GM13976 (cell line): ENCODE data around the gene PLA2G4A.

Source experiments
- DNase-seq: peaks from one replicate; pipeline ENCODE4 v3.0.0; 2012; ENCODE audit warnings: low spot score
- CTCF ChIP-seq: IDR thresholded peaks from 2 replicates; pipeline ENCODE4 v1.5.1; 2012; ENCODE audit warnings: borderline replicate concordance, mild to moderate bottlenecking; ENCODE audit not compliant: insufficient read depth; ENCODE audit errors: extremely low read depth, missing control alignments, control extremely low read depth
- in situ Hi-C: fragments of 300-500 bp; cut with MboI; formaldehyde crosslinking; loops from one replicate; pipeline ENCODE4 v1.12.0; 2022; ENCODE audit warnings: low sequenced_read_pairs, mixed read lengths, inconsistent platforms; ENCODE audit not compliant: unreplicated experiment

The PLA2G4A gene

GRCh38 chr1:186976700-186977099 is 148.0 kb downstream of the PLA2G4A start:
- in situ Hi-C loops: no loop called here
- no peak for TF ChIP-seq CTCF
- DNase-seq: no peak

GRCh38 chr1:186977266-186977957 is 148.7 kb downstream of the PLA2G4A start:
- no peak for TF ChIP-seq CTCF
- DNase-seq: no peak
- in situ Hi-C loops: no loop called here

GRCh38 chr1:186978596-186979556 is 150.1 kb downstream of the PLA2G4A start:
- no peak for DNase-seq
- no peak for TF ChIP-seq CTCF
- in situ Hi-C loops: no loop called here

GRCh38 chr1:186980400-186980799 is 151.7 kb downstream of the PLA2G4A start:
- in situ Hi-C loops: loop anchor here (10.0 kb wide), 2 partner anchors 366 to 496 kb away; no protein-coding TSS in a partner anchor
- TF ChIP-seq CTCF: no peak
- no peak for DNase-seq

GRCh38 chr1:186982116-186982515 is 153.4 kb downstream of the PLA2G4A start:
- DNase-seq: no peak
- TF ChIP-seq CTCF: no peak
- in situ Hi-C loops: loop anchor here (10.0 kb wide), 2 partner anchors 367 to 497 kb away; no protein-coding TSS in a partner anchor

GRCh38 chr1:186983327-186983726 is 154.6 kb downstream of the PLA2G4A start:
- TF ChIP-seq CTCF: no peak
- DNase-seq: no peak

More at GRCh38 chr1:186983327-186983726, 154.6 kb downstream of the PLA2G4A start:
- in situ Hi-C loops: loop anchor here (10.0 kb wide), 2 partner anchors 369 to 499 kb away; no protein-coding TSS in a partner anchor
